NOMO-1 (cell line): Measurements from ENCODE around the gene ZNF407.

Experiments
- DNase-seq, 2 experiments: peaks; one replicate each; lab custom pipeline; 2025; ENCODE audit not compliant: unreplicated experiment in 2 of 2; lab: John Stamatoyannopoulos, UW

The ZNF407 gene

GRCh38 chr18:74869904-74870863 is 272.5 kb downstream of the ZNF407 start:
- no peak for DNase-seq

- no peak for DNase-seq
Observed at GRCh38 chr18:74870950-74871349, 273.3 kb downstream of the ZNF407 start.

GRCh38 chr18:74873629-74874028 is 276.0 kb downstream of the ZNF407 start:
- DNase-seq, result no peak

GRCh38 chr18:74874351-74874750 is 276.7 kb downstream of the ZNF407 start:
- no peak for DNase-seq

GRCh38 chr18:74876630-74877243 is 279.1 kb downstream of the ZNF407 start:
- DNase-seq, result no peak

- DNase-seq, result no peak
Observed at GRCh38 chr18:74878267-74878666, 280.6 kb downstream of the ZNF407 start.

DNA sequence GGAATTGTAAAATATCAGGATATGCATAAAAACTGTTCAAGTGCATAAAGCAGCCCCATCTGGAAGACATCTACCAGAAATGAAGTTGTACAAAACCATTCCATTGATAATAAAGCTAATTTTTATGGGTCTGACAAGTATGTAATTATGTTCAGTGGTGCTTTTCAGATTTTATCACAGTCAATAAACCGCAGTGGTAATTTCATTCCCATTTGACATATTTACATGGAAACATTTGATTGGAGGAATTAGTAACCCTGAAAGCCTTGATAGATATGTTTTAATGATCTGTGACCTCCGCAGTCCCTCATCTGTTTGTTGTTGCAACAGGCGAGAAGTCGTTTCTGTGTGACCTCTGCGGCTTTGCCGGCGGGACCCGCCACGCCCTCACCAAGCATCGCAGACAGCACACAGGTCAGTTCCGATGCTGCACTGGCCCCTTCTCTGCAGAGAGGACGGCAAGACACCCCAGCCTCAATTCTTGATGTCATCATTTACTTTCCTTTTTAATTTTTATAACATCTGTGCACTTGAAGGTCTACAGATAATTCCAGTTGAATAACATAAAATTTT is 283.1 kb downstream of the ZNF407 start:
- no peak for DNase-seq

- no peak for DNase-seq
Observed at GRCh38 chr18:74892066-74892627, 294.5 kb downstream of the ZNF407 start.

GRCh38 chr18:74895686-74896085 is 298.0 kb downstream of the ZNF407 start:
- no peak for DNase-seq

- no peak for DNase-seq
Observed at GRCh38 chr18:74896390-74896991, 298.8 kb downstream of the ZNF407 start.

DNA sequence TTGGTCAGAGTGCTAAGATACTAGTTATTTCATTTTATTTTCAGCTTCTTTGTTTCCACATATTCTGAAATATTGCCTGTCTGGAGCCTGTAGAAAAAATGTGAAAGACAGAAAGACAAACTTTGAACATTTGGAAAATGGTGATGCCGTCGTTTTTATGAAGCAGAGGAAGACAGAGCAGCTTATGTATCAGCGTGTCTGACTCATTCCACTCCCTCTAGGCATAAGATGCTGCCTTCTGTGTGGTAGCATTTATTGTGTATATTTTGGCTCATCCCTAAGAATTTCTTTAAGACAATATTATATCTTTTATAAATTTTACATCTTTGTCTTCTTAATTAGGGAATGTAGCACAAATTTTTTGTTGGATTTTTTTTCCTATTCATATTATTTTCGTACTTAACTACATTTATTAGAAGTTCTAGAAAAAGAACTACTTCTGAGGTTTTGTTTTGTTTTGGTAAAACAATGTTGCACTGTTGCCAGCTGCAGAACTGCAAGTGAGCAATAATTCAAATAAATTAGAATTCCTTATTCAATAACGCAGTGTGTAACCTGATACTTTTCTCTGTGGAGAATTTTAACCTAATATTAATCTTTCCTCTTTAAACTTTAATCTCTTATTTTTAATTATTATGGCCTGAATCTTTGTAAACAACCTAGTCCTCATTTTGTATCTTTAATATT is 300.4 kb downstream of the ZNF407 start:
- no peak for DNase-seq

- DNase-seq, result no peak
Observed at GRCh38 chr18:74898965-74899364, 301.3 kb downstream of the ZNF407 start.

GRCh38 chr18:74899554-74899953 is 301.9 kb downstream of the ZNF407 start:
- no peak for DNase-seq

DNA sequence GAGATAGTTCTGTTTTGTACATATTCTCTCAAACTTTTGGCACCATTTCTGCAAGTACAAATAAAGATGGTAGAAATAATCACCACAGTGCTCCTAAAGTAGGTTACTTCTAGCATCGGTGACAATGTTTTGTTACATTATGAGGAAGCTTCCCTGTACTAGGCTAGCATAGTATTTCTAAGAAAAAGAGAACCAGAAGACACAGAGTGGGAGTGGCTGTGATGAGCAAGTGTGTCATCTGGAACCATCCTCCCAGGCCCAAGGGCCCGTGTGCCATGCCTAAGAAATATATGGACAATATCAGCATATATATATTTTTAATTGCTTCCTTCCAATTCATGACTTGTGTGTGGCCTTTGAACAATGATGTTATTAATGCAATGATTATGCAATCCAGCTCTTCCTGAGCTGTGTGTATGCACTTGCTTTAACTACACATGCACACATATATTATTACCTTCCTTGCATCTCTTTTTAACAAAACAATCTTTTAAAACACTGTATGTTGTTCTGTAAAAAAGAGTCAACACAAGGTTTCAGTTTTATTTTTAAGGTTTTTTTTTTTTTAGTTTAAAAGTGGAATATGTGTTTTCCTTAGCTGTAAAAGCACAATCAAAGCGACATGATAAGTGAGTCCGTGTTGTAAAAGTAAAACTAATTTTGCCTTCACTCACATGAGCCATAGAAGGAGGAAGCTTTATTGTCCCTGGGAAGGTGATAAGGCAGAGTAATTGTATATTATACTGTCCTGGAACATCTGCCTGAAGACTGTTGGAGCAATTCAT is 303.9 kb downstream of the ZNF407 start:
- peak in 1 of 2 experiments; percentile 50 for DNase-seq

GRCh38 chr18:74902147-74902455 is 304.4 kb downstream of the ZNF407 start:
- no peak for DNase-seq

DNA sequence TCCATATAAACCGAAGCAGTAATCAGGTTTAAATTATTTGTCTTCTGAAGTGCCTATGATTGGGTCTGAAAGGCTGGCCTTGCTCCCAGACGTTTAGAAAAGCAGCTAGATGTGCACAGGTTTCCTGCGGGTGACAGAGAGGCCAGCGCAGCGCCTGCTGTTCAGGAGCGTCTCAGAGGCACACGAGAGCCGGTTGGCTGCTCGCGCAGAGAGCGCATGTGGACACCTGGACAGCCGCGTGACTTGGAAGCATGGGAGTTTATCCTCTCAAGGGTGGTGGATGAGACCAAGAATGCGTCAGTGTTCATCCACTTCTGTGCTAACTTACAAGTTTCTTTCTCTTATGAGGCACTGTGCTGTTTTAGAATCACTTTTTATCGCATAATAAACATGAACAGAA is 307.6 kb downstream of the ZNF407 start:
- DNase-seq, result no peak

GRCh38 chr18:74906184-74906583 is 308.5 kb downstream of the ZNF407 start:
- no peak for DNase-seq

- no peak for DNase-seq
Observed at GRCh38 chr18:74914052-74914591, 316.5 kb downstream of the ZNF407 start.

- no peak for DNase-seq
Observed at GRCh38 chr18:74914648-74915047, 317.0 kb downstream of the ZNF407 start.
